ENCODE measurements around the gene ABCG8. TPM values are rescaled to one million over a fixed set of nuclear protein-coding genes. Genes with fewer than 3 reads are reported as not detected.

Gene ABCG8
- total RNA-seq, 1 donor from 2014 or later = not detected

DNA sequence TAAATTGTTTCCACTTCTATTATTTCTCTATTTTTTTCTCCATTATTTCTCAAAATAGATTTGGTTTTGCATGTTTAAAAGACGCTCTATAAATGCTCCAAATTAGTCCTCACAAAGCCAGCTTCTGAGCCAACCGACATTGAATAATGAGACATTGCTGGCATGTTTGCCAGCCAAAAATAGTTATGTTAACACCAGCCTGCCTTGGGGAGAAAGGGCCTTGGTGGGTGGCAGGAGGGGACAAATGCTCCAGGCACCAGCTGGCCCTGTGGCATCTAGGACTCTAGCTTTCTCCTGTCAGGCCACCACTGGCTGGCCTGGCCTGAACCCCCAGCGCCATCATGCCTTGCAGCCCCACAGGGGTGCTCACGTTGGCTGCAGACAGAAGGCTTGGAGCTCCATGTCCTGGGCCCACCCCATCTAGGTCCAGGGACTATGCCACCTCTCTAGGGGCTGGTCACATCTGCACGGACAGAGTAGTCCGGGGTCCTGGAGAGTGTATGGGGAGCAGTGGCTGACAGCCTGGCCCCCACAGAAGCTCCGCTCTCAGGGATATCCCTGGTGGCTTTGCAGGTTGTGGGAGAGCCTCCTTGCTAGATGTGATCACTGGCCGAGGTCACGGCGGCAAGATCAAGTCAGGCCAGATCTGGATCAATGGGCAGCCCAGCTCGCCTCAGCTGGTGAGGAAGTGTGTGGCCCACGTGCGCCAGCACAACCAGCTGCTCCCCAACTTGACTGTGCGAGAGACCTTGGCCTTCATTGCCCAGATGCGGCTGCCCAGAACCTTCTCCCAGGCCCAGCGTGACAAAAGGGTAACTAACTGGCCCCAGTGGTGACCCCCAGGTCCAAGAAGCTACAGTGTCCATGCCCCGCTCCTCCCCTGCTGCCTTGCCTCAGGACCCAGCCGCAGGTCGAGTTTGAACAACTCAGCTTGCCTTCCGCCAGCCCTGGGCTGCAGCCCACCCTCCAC is 12.5 kb downstream of the ABCG8 start:
- H3K9me3 Mint-ChIP-seq (ENCODE audit: low read depth) = no peaks in the 10 kb centered on the region

DNA sequence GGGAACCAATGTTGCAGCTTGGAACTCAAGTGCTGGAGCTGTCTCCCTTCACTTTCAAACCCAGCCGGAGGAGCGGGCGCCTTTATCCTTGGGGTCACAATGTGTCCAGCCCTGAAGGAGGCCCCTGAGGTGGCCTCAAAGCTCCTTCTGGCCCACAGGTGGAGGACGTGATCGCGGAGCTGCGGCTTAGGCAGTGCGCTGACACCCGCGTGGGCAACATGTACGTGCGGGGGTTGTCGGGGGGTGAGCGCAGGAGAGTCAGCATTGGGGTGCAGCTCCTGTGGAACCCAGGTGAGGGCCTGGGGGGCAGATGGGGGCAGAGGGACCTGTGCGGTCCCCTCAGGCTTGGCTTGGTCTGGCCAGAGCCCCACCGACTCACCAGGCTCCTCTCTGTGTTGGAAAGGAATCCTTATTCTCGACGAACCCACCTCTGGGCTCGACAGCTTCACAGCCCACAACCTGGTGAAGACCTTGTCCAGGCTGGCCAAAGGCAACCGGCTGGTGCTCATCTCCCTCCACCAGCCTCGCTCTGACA is 13.5 kb downstream of the ABCG8 start:
- peaks cover 8% of the 10 kb centered on the region for H3K4me1 Mint-ChIP-seq (ENCODE audit: low read depth)
- DNase-seq (ENCODE audit: low spot score, unreplicated experiment) = no peak
- peaks cover 23% of the 10 kb centered on the region for H3K27me3 Mint-ChIP-seq
- no peak for TF ChIP-seq CTCF (IDR thresholded peaks at IDR 0.05; ENCODE audit: unreplicated experiment)
- no peaks in the 10 kb centered on the region for H3K36me3 Mint-ChIP-seq (ENCODE audit: insufficient read depth)
- H3K9me3 Mint-ChIP-seq (ENCODE audit: low read depth) = no peaks in the 10 kb centered on the region
- no peak overlapping the region for H3K4me3 Mint-ChIP-seq (ENCODE audit: low read depth)
- H3K27ac Mint-ChIP-seq = no peak overlapping the region

More for the DNA sequence above, 12.5 kb downstream of the ABCG8 start:
- Mint-ChIP-seq H3K27ac (no peak overlapping the region), H3K27me3 (peaks cover 15% of the 10 kb centered on the region), H3K4me3 (ENCODE audit: low read depth) (no peak overlapping the region), H3K36me3 (ENCODE audit: insufficient read depth) (no peaks in the 10 kb centered on the region), H3K4me1 (ENCODE audit: low read depth) (peaks cover 8% of the 10 kb centered on the region)
- no peak for DNase-seq (ENCODE audit: low spot score, unreplicated experiment)
- TF ChIP-seq CTCF (IDR thresholded peaks at IDR 0.05; ENCODE audit: unreplicated experiment) = no peak

DNA sequence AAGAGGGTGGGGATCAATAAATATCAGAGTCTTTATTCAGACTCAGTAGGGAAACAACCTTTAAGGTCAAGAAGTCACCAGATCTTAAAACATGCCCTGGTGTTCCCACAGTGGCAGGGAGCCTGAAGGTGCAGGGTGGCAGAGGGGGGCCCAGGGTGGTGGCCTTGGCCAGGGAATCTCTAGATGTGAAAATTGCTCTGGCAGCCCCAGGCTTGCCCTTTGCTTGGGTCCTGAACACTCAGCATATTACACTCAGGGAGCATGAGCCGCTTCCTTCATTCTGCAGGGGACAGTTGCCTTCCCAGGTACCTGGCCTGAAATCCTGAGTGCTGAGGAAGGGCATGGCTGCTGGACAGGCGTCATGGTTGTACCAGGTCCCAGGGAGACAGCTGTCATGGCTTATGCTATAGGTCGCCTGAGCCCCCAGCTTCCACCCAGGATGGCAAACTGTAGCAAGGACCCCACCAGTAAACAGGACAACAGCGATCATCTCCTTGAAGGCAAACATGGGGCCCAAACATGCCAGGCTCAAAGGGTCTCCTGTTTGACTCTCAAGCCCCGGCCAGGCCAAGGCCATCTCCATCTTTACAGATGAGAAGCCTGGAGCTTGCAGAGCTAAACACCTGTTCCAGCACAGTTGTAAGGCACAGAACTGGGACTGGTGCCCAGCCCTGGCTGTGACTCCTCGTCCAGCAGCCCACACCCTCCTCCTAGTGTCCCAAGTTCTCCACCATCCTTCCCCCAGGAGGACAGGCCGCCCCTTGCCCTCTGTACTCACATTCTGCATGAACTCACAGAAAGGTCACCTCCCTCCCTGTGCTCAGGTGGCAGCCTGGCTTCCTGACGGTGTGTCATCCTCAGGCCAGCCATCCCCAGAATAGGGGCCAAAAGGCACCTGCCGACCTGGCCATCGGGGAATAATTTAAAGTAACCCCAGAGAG is 14.6 kb downstream of the ABCG8 start:
- H3K4me3 Mint-ChIP-seq (ENCODE audit: low read depth) = no peak overlapping the region
- DNase-seq (ENCODE audit: low spot score, unreplicated experiment) = no peak
- H3K4me1 Mint-ChIP-seq (ENCODE audit: low read depth) = peaks cover 8% of the 10 kb centered on the region
- no peaks in the 10 kb centered on the region for H3K36me3 Mint-ChIP-seq (ENCODE audit: insufficient read depth)
- no peak overlapping the region for H3K27ac Mint-ChIP-seq
- peaks cover 35% of the 10 kb centered on the region for H3K27me3 Mint-ChIP-seq
- TF ChIP-seq CTCF (IDR thresholded peaks at IDR 0.05; ENCODE audit: unreplicated experiment) = no peak
- no peaks in the 10 kb centered on the region for H3K9me3 Mint-ChIP-seq (ENCODE audit: low read depth)

DNA sequence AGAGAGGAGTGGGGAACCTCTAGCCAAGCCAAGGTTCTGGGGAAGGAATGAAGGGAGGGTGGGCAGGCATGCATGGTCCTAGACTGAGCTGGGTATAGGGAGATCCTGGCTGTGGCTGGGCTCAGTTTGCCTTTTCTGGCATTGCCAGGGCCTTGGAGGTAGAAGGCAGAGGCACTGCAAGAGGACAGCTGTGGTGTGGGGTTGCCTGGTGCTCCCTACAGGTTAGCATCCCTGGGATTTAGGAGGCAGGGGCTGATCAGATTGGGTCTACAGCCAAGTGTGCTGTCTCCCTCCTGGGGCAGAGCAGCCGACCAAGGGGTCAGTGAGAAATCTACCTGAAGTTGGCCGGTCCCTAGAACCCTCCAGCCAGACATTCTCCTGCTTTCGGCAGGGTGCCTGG is 15.9 kb downstream of the ABCG8 start:
- Mint-ChIP-seq H3K36me3 (ENCODE audit: insufficient read depth) (no peaks in the 10 kb centered on the region), H3K27ac (no peak overlapping the region), H3K4me3 (ENCODE audit: low read depth) (no peak overlapping the region), H3K27me3 (peaks cover 47% of the 10 kb centered on the region), H3K4me1 (ENCODE audit: low read depth) (peaks cover 6% of the 10 kb centered on the region), H3K9me3 (ENCODE audit: low read depth) (no peaks in the 10 kb centered on the region)
- no peak for DNase-seq (ENCODE audit: low spot score, unreplicated experiment)
- no peak for TF ChIP-seq CTCF (IDR thresholded peaks at IDR 0.05; ENCODE audit: unreplicated experiment)

DNA sequence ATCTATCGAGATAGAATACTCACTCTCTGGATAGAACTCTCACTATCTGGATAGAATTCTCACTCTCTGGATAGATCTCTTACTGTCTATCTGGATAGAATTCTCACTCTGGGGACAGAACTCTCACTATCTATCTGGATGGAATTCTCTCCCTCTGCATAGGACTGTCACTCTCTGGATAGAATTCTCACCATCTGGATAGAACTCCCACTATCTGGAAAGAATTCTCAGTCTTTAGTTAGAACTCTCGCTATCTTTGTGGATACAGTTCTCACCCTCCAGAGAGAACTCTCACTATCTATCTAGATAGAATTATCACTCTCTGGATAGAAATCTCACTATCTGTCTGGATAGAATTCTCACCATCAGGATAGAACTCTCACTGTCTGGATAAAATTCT is 16.5 kb downstream of the ABCG8 start:
- DNase-seq (ENCODE audit: low spot score, unreplicated experiment) = no peak
- Mint-ChIP-seq H3K27ac (no peak overlapping the region), H3K4me3 (ENCODE audit: low read depth) (no peak overlapping the region), H3K27me3 (peaks cover 51% of the 10 kb centered on the region), H3K9me3 (ENCODE audit: low read depth) (no peaks in the 10 kb centered on the region), H3K36me3 (ENCODE audit: insufficient read depth) (no peaks in the 10 kb centered on the region), H3K4me1 (ENCODE audit: low read depth) (peaks cover 6% of the 10 kb centered on the region)
- TF ChIP-seq CTCF (IDR thresholded peaks at IDR 0.05; ENCODE audit: unreplicated experiment) = no peak
